Lower lobe of right lung (tissue), 2 donors: Measurements from ENCODE around the gene PDPN. TPM values are rescaled to one million over a fixed set of nuclear protein-coding genes. Genes with fewer than 3 reads are reported as not detected.

Source experiments
- ATAC-seq, 2 donors: fragments of 200-7000 bp; cut with Tn5 transposase; one replicate each; pipeline ENCODE4 v1.9.1; 2020 to 2022; ENCODE audit warnings: mild to moderate bottlenecking in 2 of 2, moderate library complexity in 2 of 2
- DNase-seq: peaks from one replicate; pipeline ENCODE4 v3.0.0-alpha.2; 2020
- H3K27ac ChIP-seq: fragments of 200-600 bp; one replicate; pipeline ENCODE4 v1.8.0; 2022
- H3K27me3 ChIP-seq: fragments of 200-600 bp; one replicate; pipeline ENCODE4 v1.8.0; 2022; ENCODE audit warnings: low read depth
- H3K36me3 ChIP-seq: fragments of 200-600 bp; one replicate; pipeline ENCODE4 v1.8.0; 2022; ENCODE audit warnings: mild to moderate bottlenecking
- H3K4me1 ChIP-seq: fragments of 200-600 bp; one replicate; pipeline ENCODE4 v1.8.0; 2022
- H3K4me3 ChIP-seq: fragments of 200-600 bp; one replicate; pipeline ENCODE4 v1.8.0; 2022; ENCODE audit warnings: mild to moderate bottlenecking
- H3K9me3 ChIP-seq: fragments of 200-600 bp; one replicate; pipeline ENCODE4 v1.8.0; 2022
- CTCF ChIP-seq: fragments of 200-600 bp; IDR thresholded peaks from one replicate; pipeline ENCODE4 v1.8.0; 2022; ENCODE audit warnings: antibody characterized with exemption, mild to moderate bottlenecking
- intact Hi-C: fragments of 100-400 bp; cut with DNase I; formaldehyde crosslinking; loops from one replicate; pipeline ENCODE4 v1.11.0; 2022
- total RNA-seq: library from RNA; stranded (reverse); fragmentation: NEBNext Ultra II Directional; extraction: Animal tissue kit (Norgen Biotek cat#: 25700); gene quantifications from one replicate; pipeline ENCODE4 v1.2.1, GENCODE V29; 2021
- donor health status: DM: no; HTN: yes; CAD: no; lungs with severe emphysema.

Gene PDPN
- total RNA-seq, 1 donor from 2014 or later = 33.3 TPM

GRCh38 chr1:13618483-13618882 lies 34.9 kb downstream of the PDPN start:
- Histone ChIP-seq H3K4me3 (no peak overlapping the region), H3K36me3 (no peaks in the 10 kb centered on the region), H3K27ac (no peak overlapping the region), H3K9me3 (no peaks in the 10 kb centered on the region), H3K27me3 (no peaks in the 10 kb centered on the region), H3K4me1 (no peaks in the 10 kb centered on the region)
- intact Hi-C loops = no loop called here
- no peak for TF ChIP-seq CTCF
- no peak for DNase-seq
- ATAC-seq = no peak

- H3K4me1 ChIP-seq = no peaks in the 10 kb centered on the region
- H3K4me3 ChIP-seq = no peak overlapping the region
- H3K9me3 ChIP-seq = no peaks in the 10 kb centered on the region
- no peaks in the 10 kb centered on the region for H3K36me3 ChIP-seq
- H3K27me3 ChIP-seq = no peaks in the 10 kb centered on the region
- peak; percentile 70 for ATAC-seq
- intact Hi-C loops = no loop called here
- no peak for TF ChIP-seq CTCF
- no peak for DNase-seq
- peak overlapping the region; percentile 53 for H3K27ac ChIP-seq
Observed at GRCh38 chr1:13619909-13620308, 36.3 kb downstream of the PDPN start.

- H3K4me1 ChIP-seq = no peaks in the 10 kb centered on the region
- no peak overlapping the region for H3K27ac ChIP-seq
- no peaks in the 10 kb centered on the region for H3K36me3 ChIP-seq
- no peaks in the 10 kb centered on the region for H3K27me3 ChIP-seq
- TF ChIP-seq CTCF = no peak
- ATAC-seq (no peak), DNase-seq (no peak)
- no peak overlapping the region for H3K4me3 ChIP-seq
- intact Hi-C loops = no loop called here
- no peaks in the 10 kb centered on the region for H3K9me3 ChIP-seq
Observed at GRCh38 chr1:13620825-13621224, 37.2 kb downstream of the PDPN start.

- Histone ChIP-seq H3K9me3 (no peaks in the 10 kb centered on the region), H3K27me3 (no peaks in the 10 kb centered on the region), H3K4me3 (no peak overlapping the region), H3K36me3 (no peaks in the 10 kb centered on the region), H3K27ac (no peak overlapping the region), H3K4me1 (no peaks in the 10 kb centered on the region)
- TF ChIP-seq CTCF = no peak
- ATAC-seq (no peak), DNase-seq (no peak)
- intact Hi-C loops = no loop called here
Observed at GRCh38 chr1:13622446-13622845, 38.8 kb downstream of the PDPN start.

- ATAC-seq = peak; percentile 18 to 41
- no peak overlapping the region for H3K27ac ChIP-seq
- no peaks in the 10 kb centered on the region for H3K27me3 ChIP-seq
- no peak for DNase-seq
- no peak for TF ChIP-seq CTCF
- no peak overlapping the region for H3K4me3 ChIP-seq
- intact Hi-C loops = no loop called here
- no peaks in the 10 kb centered on the region for H3K36me3 ChIP-seq
- no peaks in the 10 kb centered on the region for H3K9me3 ChIP-seq
- no peaks in the 10 kb centered on the region for H3K4me1 ChIP-seq
Observed at GRCh38 chr1:13623021-13623637, 39.5 kb downstream of the PDPN start.

- H3K27me3 ChIP-seq = no peaks in the 10 kb centered on the region
- DNase-seq = no peak
- intact Hi-C loops = no loop called here
- H3K27ac ChIP-seq = no peak overlapping the region
- H3K36me3 ChIP-seq = no peaks in the 10 kb centered on the region
- H3K4me1 ChIP-seq = no peaks in the 10 kb centered on the region
- ATAC-seq = no peak
- no peak overlapping the region for H3K4me3 ChIP-seq
- no peaks in the 10 kb centered on the region for H3K9me3 ChIP-seq
- no peak for TF ChIP-seq CTCF
Observed at GRCh38 chr1:13624526-13624925, 40.9 kb downstream of the PDPN start.
